GDM1 (cell line): ENCODE measurements around the gene POR.

Experiments
- DNase-seq: peaks from one replicate; lab custom pipeline; 2025; lab: John Stamatoyannopoulos, UW

Gene POR

GRCh38 chr7:75953931-75954330 is 39.0 kb downstream of the POR start:
- no peak for DNase-seq

GRCh38 chr7:75955331-75955955 is 40.5 kb downstream of the POR start:
- DNase-seq = no peak

- DNase-seq = no peak
Measured at GRCh38 chr7:75957021-75957736, 42.2 kb downstream of the POR start.

GRCh38 chr7:75958802-75959543 is 44.0 kb downstream of the POR start:
- DNase-seq = no peak

- no peak for DNase-seq
Measured at GRCh38 chr7:75960372-75960771, 45.4 kb downstream of the POR start.

- no peak for DNase-seq
Measured at GRCh38 chr7:75961218-75961617, 46.3 kb downstream of the POR start.

- no peak for DNase-seq
Measured at GRCh38 chr7:75962607-75963380, 47.8 kb downstream of the POR start.

GRCh38 chr7:75963381-75963995 is 48.5 kb downstream of the POR start:
- no peak for DNase-seq

- no peak for DNase-seq
Measured at GRCh38 chr7:75965617-75966016, 50.7 kb downstream of the POR start.

GRCh38 chr7:75966190-75966961 is 51.4 kb downstream of the POR start:
- DNase-seq = no peak

- DNase-seq = no peak
Measured at GRCh38 chr7:75967055-75967454, 52.1 kb downstream of the POR start.

GRCh38 chr7:75967487-75967997 is 52.6 kb downstream of the POR start:
- DNase-seq = peak; percentile 32

GRCh38 chr7:75968012-75968411 is 53.1 kb downstream of the POR start:
- DNase-seq = no peak

GRCh38 chr7:75968561-75969001 is 53.6 kb downstream of the POR start:
- no peak for DNase-seq

GRCh38 chr7:75969182-75969581 is 54.2 kb downstream of the POR start:
- DNase-seq = no peak

GRCh38 chr7:75969704-75970498 is 54.9 kb downstream of the POR start:
- no peak for DNase-seq

GRCh38 chr7:75971309-75971960 is 56.5 kb downstream of the POR start:
- no peak for DNase-seq

GRCh38 chr7:75971961-75972763 is 57.2 kb downstream of the POR start:
- no peak for DNase-seq

GRCh38 chr7:75977743-75978142 is 62.8 kb downstream of the POR start:
- DNase-seq = no peak
